Lower leg skin (tissue), 3 donors: Measurements from ENCODE around the gene HSD17B11.

Experiments
- POLR2A ChIP-seq, 2 donors: fragments of 450-650 bp; IDR thresholded peaks; one replicate each; pipeline ENCODE4 v1.6.1; 2016 to 2017; ENCODE audit warnings: antibody characterized with exemption in 2 of 2, mild to moderate bottlenecking in 1 of 2, moderate library complexity in 1 of 2
- TF ChIP-seq, protein P1 (sequence below), 3 donors: fragments of 450-650 bp; IDR thresholded peaks; one replicate each; pipeline ENCODE4 v1.5.1; 2016; ENCODE audit warnings: antibody characterized with exemption in 3 of 3, mild to moderate bottlenecking in 3 of 3, moderate library complexity in 2 of 3

DNA sequence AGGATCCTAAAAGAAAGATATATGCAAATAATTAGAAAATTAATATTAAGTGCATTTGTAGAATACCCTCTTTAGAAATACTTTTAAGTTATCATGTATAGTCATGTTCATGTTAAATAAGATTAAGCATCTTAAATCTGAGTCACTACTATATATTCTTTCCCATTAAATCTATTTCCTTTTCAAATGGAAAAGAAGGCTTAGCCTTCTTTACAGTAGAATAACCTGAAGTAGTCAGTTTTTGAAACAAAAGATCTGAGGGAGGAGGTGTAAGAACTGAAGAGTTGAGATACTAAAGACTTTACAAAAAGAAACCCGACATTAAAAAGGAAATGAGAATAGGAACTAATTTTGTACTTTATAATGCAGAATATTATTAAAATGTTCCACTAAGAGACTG is 53.6 kb downstream of the HSD17B11 start:
- TF ChIP-seq, protein P1, sequence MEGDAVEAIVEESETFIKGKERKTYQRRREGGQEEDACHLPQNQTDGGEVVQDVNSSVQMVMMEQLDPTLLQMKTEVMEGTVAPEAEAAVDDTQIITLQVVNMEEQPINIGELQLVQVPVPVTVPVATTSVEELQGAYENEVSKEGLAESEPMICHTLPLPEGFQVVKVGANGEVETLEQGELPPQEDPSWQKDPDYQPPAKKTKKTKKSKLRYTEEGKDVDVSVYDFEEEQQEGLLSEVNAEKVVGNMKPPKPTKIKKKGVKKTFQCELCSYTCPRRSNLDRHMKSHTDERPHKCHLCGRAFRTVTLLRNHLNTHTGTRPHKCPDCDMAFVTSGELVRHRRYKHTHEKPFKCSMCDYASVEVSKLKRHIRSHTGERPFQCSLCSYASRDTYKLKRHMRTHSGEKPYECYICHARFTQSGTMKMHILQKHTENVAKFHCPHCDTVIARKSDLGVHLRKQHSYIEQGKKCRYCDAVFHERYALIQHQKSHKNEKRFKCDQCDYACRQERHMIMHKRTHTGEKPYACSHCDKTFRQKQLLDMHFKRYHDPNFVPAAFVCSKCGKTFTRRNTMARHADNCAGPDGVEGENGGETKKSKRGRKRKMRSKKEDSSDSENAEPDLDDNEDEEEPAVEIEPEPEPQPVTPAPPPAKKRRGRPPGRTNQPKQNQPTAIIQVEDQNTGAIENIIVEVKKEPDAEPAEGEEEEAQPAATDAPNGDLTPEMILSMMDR (IDR thresholded peaks at IDR 0.05): no peak
- no peak for TF ChIP-seq POLR2A (IDR thresholded peaks at IDR 0.05)
